ENCODE measurements around the gene WDFY4. TPM values are rescaled to one million over a fixed set of nuclear protein-coding genes. Genes with fewer than 3 reads are reported as not detected.

The WDFY4 gene
- polyA plus RNA-seq, 2 of the 4 experiments (the other 2 are of a cell fraction), result not detected

DNA sequence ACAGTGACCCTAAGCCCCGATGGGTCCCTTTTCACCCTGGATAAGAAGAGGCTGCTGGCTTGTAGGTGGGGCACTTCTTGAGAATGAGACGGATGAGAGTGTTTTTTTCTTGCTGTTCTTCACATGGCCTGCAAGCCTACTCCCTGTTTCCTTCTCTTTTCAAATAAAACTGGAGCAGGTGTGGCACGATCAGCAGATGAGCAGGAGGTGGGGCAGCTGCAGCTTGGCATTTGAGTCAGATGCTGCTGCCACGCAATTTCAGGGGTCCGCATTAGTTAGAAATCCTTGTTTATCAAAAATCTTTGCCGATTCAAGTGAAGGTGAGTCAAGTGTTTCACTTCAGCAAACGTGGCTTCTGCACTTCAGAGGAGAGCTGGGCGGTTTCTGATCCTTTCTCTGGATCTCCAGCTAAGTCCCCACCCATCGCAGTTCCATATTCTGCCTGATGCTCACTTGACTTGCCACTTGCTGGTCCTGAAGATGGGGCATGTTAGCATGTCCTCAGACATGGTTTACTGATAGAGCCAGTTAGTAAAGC lies 20.8 kb downstream of the WDFY4 start:
- POLR2A ChIA-PET, result interaction anchor here (0.5 kb wide), 1 partner anchor 25 kb away, joined by 3 read pairs; no protein-coding TSS in a partner anchor
- no peak for FAIRE-seq
- ATAC-seq, result no peak
- H3K4me3 ChIP-seq, result no peak overlapping the region
- 13% methylated on average over 9 of the region's 9 CpGs for WGBS (ENCODE audit: missing lambda C conversion rate)
- TF ChIP-seq ELK1 (IDR thresholded peaks at IDR 0.05; ENCODE audit: low read depth, low read length) (no peak), RFX5 (IDR thresholded peaks at IDR 0.05) (no peak), MYC (IDR thresholded peaks at IDR 0.05; ENCODE audit: borderline replicate concordance, low read length) (no peak), ATOH8 (CRISPR knock-in tag; IDR thresholded peaks at IDR 0.05; ENCODE audit: low read depth) (no peak), RAD21 (conservative IDR thresholded peaks at IDR 0.05 in 1 of 2, IDR thresholded peaks at IDR 0.05 in 1 of 2) (no peak), HEYL (CRISPR knock-in tag; IDR thresholded peaks at IDR 0.05) (no peak), POLR2AphosphoS2 (conservative IDR thresholded peaks at IDR 0.05; ENCODE audit: low read length) (no peak), ZC3H11A (IDR thresholded peaks at IDR 0.05) (no peak), NFE2L2 (conservative IDR thresholded peaks at IDR 0.05; ENCODE audit: low read length) (no peak), HOXA7 (CRISPR knock-in tag; IDR thresholded peaks at IDR 0.05) (no peak), NPAS2 (CRISPR knock-in tag; IDR thresholded peaks at IDR 0.05; ENCODE audit: borderline replicate concordance) (no peak), ZNF302 (CRISPR knock-in tag; IDR thresholded peaks at IDR 0.05) (no peak), ESRRA (IDR thresholded peaks at IDR 0.05; ENCODE audit: borderline replicate concordance, low read length) (no peak), HOXB13 (CRISPR knock-in tag; IDR thresholded peaks at IDR 0.05; ENCODE audit: low read depth) (no peak), CBX8 (IDR thresholded peaks at IDR 0.05) (no peak), TP53 (CRISPR knock-in tag; IDR thresholded peaks at IDR 0.05) (no peak), USF2 (IDR thresholded peaks at IDR 0.05) (no peak), RCOR1 (IDR thresholded peaks at IDR 0.05; ENCODE audit: low read depth, low read length) (no peak)
- TF ChIP-seq, protein P1, sequence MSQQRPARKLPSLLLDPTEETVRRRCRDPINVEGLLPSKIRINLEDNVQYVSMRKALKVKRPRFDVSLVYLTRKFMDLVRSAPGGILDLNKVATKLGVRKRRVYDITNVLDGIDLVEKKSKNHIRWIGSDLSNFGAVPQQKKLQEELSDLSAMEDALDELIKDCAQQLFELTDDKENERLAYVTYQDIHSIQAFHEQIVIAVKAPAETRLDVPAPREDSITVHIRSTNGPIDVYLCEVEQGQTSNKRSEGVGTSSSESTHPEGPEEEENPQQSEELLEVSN (IDR thresholded peaks at IDR 0.05; ENCODE audit: borderline replicate concordance, low read depth), result no peak
- TF ChIP-seq, protein P2, sequence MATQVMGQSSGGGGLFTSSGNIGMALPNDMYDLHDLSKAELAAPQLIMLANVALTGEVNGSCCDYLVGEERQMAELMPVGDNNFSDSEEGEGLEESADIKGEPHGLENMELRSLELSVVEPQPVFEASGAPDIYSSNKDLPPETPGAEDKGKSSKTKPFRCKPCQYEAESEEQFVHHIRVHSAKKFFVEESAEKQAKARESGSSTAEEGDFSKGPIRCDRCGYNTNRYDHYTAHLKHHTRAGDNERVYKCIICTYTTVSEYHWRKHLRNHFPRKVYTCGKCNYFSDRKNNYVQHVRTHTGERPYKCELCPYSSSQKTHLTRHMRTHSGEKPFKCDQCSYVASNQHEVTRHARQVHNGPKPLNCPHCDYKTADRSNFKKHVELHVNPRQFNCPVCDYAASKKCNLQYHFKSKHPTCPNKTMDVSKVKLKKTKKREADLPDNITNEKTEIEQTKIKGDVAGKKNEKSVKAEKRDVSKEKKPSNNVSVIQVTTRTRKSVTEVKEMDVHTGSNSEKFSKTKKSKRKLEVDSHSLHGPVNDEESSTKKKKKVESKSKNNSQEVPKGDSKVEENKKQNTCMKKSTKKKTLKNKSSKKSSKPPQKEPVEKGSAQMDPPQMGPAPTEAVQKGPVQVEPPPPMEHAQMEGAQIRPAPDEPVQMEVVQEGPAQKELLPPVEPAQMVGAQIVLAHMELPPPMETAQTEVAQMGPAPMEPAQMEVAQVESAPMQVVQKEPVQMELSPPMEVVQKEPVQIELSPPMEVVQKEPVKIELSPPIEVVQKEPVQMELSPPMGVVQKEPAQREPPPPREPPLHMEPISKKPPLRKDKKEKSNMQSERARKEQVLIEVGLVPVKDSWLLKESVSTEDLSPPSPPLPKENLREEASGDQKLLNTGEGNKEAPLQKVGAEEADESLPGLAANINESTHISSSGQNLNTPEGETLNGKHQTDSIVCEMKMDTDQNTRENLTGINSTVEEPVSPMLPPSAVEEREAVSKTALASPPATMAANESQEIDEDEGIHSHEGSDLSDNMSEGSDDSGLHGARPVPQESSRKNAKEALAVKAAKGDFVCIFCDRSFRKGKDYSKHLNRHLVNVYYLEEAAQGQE (IDR thresholded peaks at IDR 0.05), result no peak
- H3K27ac ChIP-seq, result no peak overlapping the region
- CTCF ChIA-PET, result interaction anchor here (1.4 kb wide), 1 partner anchor 27 kb away, joined by 3 read pairs; no protein-coding TSS in a partner anchor
- no peak for DNase-seq (ENCODE audit: low read depth in 1 of 2, low spot score in 1 of 2)
- no peaks in the 10 kb centered on the region for H3K4me1 ChIP-seq
- no peaks in the 10 kb centered on the region for H3K9me3 ChIP-seq
- H3K4me2 ChIP-seq, result no peak overlapping the region
